Upper lobe of left lung (tissue), 4 donors: Measurements from ENCODE around the gene EEIG1.

Experiments
- POLR2A ChIP-seq, 4 donors: fragments of 450-650 bp; IDR thresholded peaks; one replicate each; pipeline ENCODE4 v1.5.1; 2016 to 2017; ENCODE audit warnings: antibody characterized with exemption in 4 of 4, mild to moderate bottlenecking in 2 of 4
- POLR2AphosphoS5 ChIP-seq, 2 donors: sonication (generic); formaldehyde crosslinking; IDR thresholded peaks; one replicate each; pipeline ENCODE4 v1.5.1; 2017; ENCODE audit warnings: antibody characterized with exemption in 2 of 2
- TF ChIP-seq, protein P1 (sequence below), 6 experiments: fragments of 450-650 bp in 4 of 6; fragments of 200-600 bp in 2 of 6; sonication (generic) in 2 of 6; IDR thresholded peaks; one replicate each; pipeline ENCODE4 v1.5.1; 2016 to 2019; ENCODE audit warnings: antibody characterized with exemption in 6 of 6

GRCh38 chr9:128005923-128006322 lies 25.1 kb upstream of the EEIG1 start:
- TF ChIP-seq, protein P1, sequence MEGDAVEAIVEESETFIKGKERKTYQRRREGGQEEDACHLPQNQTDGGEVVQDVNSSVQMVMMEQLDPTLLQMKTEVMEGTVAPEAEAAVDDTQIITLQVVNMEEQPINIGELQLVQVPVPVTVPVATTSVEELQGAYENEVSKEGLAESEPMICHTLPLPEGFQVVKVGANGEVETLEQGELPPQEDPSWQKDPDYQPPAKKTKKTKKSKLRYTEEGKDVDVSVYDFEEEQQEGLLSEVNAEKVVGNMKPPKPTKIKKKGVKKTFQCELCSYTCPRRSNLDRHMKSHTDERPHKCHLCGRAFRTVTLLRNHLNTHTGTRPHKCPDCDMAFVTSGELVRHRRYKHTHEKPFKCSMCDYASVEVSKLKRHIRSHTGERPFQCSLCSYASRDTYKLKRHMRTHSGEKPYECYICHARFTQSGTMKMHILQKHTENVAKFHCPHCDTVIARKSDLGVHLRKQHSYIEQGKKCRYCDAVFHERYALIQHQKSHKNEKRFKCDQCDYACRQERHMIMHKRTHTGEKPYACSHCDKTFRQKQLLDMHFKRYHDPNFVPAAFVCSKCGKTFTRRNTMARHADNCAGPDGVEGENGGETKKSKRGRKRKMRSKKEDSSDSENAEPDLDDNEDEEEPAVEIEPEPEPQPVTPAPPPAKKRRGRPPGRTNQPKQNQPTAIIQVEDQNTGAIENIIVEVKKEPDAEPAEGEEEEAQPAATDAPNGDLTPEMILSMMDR (IDR thresholded peaks at IDR 0.05) = no peak
- TF ChIP-seq POLR2AphosphoS5 (IDR thresholded peaks at IDR 0.05) (peak; percentile 35 to 89), POLR2A (IDR thresholded peaks at IDR 0.05) (no peak)
